NCI-H128 (cell line): ENCODE measurements around the gene SEC61A1.

Experiments used
- DNase-seq: peaks from one replicate; lab custom pipeline; 2025; ENCODE audit not compliant: unreplicated experiment; lab: John Stamatoyannopoulos, UW

Gene SEC61A1

DNA sequence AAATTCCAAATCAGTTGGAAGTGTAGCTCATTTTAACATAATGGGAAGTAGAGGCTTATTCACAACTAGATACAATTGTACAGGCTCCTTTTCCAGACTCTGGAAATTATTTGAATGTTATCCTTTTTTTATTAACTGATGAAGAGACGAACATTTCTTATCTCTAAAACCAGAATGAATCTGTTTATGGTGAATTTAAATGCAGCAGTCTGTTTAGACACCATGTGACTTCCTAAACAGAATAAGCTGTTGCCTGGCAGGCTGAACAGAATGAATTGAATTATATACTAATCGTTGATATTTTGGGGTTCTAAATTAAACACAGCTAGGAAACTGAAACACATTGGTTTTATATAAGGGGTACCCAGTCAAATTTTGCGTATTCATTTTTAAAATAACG, 4.0 kb downstream of the SEC61A1 start:
- no peak for DNase-seq

DNA sequence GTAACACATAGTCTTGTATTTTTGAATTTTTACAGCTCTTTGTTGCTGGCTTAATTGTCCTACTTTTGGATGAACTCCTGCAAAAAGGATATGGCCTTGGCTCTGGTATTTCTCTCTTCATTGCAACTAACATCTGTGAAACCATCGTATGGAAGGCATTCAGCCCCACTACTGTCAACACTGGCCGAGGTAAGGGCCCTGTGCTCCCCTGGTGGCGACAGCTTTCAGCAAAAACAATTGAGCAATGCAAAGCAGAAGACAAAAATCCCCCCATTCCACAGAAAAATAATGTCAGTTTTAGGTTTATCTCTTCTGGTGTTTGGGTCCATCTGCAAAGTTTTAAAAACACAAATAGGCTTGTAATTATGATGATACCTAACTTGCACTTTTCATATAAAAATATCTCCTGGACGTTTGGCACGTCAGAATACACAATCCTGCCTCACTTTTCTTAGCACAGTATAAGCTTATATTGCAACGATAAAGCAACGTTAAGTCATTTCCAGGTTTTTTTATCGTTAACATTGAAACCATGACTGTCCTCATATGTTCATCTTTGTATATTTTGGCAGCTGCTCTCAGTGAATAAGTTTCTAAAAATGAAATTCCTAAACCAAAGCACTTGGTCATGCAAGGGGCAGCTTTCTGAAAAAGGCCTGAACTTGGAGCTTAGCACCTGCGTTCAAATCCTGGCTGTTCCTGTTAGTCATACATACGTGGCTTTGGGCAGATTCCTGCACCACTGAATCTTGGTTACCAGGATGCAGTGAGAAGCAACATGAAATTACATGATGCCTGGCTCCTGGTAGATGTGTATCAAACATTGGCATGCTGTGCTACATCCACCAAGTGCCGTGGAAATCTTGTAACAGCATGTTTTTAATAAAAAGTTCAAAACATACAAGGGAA, 8.5 kb downstream of the SEC61A1 start:
- no peak for DNase-seq

DNA sequence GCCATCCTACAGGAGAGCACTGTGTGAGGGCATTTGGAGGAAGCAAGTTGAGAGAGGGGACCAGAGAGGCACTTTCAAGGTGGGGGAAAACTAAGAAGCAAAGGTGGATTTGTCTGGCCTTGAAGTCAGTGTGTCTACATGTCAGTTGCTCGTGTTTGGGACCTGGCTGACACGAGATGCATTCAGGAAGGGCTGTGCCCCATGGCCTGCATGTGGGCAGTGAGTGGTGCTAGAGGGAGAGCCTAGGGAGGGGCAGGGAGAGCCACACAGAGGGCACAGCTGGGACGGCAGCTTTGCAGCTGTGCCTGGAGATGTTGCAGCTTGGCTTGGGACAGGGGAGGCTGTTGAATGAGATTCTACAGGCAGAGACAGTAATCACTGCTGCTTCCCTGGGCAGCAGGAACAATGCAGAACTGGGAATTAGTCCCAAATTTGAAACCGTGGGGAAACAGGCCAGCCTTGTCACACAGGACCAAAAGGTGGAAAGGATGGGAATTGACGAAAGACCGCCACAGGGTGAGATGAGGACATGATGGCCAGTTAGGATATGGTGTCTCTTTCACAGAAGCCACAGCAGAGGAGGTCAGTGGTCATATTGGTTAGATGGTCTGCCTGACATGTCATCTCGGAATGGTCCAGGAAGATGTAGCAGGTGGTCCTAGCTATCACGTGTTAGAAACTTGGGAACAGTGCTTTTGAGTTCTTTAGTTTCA, 10.0 kb downstream of the SEC61A1 start:
- no peak for DNase-seq

DNA sequence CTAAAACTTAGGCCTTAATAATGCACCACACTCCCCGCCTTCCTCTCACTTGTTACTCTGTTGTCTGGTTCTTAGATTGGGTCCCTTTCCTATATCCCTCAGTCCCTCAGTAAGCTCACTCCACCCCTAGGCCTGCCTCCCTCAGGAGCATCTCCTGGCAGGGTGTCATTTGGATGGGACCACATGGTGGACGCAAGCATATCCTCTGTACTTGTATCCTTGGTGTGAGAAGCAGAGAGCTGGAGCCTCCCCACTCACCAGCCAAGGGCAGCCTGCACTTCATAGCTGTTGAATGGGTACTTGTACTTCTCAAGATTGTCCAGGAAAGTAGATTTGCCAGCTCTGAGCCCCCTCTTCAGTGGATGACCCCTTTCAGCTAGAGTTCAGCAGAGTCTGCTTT, 11.6 kb downstream of the SEC61A1 start:
- no peak for DNase-seq

DNA sequence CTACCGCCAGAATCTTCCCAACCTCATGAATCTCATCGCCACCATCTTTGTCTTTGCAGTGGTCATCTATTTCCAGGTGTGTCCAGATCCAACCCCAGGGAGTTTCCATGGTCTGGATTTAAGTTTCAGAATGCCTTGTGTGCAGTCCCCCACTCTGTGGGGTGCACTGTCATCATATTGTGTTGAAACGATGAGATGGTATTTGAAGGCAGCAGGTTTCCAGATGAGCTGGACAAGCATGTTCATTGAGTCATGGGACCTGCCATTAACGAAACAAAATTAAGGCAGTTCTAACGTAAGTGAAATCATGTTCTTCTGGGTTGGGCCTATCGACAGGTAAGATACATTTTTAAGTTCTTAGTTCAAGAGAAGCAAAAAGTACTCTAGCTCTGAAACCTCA, 12.7 kb downstream of the SEC61A1 start:
- DNase-seq: no peak

DNA sequence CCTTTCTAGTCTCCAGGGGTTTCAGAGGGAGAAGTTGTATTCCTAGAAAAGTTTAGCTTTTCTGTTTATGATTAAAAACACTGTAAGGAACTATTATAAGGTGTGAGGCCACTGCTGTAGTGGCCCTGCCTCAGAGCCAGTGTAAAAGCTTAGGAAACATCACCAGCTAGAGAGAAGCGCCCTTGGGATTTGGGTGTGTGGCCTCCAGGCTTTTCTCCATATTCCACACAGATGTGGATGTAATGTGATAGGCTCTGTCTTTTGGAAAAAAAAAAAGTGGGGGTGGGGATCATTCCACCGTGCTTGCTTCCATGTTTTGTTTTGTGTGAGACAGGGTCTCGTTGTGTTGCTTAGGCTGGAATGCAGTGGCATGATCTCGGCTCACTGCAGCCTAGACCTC, 13.9 kb downstream of the SEC61A1 start:
- no peak for DNase-seq

DNA sequence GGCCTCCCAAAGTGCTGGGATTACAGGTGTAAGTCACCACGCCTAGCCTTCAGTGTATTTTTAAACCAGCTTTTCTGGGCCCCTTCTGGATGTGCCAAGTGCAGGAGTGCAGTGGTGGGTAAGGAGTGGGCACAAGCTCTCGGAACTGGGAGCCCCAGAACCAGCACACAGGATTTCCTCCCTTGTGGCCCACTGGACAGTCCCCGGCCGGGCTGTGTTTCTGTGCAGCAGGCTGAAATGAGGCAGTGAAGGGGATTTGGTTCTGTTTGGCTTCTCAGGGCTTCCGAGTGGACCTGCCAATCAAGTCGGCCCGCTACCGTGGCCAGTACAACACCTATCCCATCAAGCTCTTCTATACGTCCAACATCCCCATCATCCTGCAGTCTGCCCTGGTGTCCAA, 14.4 kb downstream of the SEC61A1 start:
- no peak for DNase-seq

DNA sequence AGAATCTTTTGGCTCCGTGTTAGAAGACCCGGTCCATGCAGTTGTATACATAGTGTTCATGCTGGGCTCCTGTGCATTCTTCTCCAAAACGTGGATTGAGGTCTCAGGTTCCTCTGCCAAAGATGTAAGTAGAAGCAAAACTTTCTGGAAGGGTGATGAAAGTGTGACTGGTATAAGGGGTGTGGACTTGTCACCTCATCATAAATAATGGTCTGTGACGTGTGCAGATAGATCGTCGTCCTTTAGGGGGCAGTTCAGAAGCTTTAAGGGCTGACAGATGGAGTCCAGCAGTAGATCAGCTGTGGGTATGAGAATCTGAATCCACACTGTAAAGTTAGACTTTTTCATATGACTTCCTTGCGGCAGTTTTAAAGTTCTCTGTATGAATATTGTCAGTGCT, 15.3 kb downstream of the SEC61A1 start:
- DNase-seq: no peak

DNA sequence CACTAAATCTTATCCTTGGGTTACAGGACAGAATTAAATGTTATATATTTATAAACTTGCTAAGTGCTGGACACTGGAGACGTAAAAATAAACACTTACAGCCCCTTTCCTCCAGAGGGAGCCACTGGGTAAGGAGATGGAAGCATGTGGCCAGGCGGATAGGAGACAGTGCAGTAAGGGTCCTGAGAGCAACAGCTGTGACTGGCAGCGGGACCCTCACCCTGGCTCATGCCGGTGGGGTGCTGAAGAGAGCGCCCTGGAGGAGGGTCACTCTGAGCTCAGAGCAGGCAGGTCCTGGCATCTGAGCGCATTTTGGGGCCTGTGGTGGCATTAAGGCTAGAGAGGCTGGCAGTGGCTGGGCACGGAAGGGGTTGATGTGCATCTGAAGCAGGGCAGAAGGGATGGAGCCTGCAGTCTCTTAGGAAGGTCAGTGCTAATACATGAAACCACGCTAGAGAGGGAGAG, 16.0 kb downstream of the SEC61A1 start:
- no peak for DNase-seq

DNA sequence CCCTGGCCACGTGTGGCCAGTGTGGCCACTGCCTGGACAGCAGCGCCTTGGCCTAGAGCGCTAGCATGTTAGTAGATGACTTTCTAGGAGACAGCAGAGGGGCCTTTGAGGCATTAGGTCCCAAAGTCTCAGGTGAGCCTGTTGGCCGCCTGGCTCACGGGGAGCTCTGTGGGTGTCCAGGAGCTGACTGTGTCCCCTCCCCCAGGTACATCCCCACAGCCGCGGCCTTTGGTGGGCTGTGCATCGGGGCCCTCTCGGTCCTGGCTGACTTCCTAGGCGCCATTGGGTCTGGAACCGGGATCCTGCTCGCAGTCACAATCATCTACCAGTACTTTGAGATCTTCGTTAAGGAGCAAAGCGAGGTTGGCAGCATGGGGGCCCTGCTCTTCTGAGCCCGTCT, 17.0 kb downstream of the SEC61A1 start:
- no peak for DNase-seq

DNA sequence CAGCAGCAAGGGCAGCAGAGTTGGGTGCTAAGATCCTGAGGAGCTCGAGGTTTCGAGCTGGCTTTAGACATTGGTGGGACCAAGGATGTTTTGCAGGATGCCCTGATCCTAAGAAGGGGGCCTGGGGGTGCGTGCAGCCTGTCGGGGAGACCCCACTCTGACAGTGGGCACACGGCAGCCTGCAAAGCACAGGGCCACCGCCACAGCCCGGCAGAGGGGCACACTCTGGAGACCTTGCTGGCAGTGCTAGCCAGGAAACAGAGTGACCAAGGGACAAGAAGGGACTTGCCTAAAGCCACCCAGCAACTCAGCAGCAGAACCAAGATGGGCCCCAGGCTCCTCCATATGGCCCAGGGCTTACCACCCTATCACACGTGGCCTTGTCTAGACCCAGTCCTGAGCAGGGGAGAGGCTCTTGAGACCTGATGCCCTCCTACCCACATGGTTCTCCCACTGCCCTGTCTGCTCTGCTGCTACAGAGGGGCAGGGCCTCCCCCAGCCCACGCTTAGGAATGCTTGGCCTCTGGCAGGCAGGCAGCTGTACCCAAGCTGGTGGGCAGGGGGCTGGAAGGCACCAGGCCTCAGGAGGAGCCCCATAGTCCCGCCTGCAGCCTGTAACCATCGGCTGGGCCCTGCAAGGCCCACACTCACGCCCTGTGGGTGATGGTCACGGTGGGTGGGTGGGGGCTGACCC, 18.8 kb downstream of the SEC61A1 start:
- no peak for DNase-seq

DNA sequence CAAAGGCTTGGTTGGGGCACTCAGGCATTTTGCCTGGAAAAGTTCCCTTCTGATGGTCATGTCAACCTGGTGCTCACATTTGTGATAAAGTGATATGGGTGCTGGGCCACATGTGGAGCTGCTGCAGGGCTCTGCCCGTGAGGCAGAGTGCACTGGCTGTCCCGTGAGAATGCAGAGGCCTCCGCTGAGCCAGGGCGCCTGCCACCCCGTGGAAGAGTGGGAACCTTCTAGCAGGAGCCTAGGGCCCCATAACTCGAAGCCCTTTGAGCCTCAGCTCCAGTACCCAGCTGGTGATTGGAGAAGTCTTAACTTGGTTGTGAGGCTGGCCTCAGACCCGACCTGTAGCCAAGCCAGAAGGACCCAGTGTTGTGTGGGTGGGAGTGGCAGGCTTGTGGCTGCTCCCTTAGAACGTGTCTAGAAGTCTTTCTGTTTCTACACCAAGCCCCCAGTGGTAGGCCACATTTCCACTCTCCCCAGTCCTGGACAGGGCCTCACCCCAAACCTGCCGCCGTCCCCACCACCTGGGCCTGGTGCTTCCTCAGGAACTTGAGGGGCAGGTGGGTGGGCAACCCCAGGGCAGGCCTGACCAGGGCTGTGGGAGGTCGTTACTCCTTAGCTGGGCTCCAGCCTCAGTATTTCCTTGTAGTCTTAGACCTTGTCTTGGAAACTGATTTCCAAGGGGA, 19.7 kb downstream of the SEC61A1 start:
- DNase-seq: no peak

DNA sequence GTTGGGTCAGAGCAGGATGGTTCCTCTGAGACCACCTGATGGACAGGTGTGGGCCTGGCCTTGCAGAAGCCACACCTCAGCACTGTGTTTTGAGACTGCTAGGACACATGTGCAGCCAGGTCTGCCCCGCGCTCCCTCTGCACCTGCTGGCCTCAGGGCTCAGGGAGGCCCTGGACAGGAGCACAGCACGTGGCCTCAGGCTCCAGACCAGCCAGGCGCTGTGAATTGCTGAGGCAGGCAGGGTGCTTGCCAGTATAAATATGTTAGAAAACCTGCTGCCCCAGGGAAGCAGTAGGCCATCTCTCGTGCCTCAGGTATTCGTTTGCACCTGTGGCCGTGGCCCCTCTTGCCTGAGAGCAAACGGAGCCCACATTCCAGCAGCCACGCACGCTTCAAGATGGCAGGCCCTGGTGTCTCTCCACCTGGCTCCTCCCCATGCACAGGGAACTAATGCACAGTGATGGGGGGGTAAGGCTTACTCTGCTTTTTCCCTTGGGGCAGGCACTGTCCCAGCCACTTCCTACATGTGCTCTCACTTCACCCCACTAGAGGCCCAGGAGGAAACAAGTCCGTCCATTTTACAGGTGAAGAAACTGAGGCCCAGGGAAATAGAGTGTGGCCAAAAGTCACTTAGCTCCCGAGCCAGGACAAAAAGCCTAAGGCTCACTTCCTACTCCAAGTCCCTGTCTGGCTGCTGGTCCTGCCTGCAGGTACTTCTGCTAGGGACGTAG, 20.4 kb downstream of the SEC61A1 start:
- DNase-seq: no peak

DNA sequence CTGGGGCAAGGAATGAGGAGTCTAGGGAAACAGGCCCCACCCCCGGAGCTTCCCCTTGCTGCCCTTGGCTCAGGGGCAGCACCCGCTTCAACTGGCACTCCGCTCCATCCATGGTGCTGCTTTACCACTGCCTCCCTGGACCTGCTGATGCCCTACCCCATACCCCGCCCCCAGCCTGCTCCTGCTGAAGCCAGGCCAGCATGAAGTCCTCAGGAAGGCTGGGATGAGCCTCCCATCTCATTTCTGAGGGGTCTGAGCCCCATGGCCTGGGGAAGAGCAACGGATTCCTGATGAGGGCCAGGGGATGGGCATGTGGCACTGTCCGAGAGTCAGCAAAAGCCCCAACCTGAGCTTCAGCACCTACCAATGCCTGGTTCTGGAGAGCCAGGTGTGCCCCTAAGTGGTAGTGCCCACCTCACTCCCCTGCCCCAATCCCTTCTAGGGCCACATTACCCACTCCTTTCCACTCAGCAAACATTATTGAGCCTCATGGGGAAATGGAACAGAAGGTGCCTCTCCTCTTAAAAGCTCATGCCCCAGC, 21.0 kb downstream of the SEC61A1 start:
- DNase-seq: no peak

DNA sequence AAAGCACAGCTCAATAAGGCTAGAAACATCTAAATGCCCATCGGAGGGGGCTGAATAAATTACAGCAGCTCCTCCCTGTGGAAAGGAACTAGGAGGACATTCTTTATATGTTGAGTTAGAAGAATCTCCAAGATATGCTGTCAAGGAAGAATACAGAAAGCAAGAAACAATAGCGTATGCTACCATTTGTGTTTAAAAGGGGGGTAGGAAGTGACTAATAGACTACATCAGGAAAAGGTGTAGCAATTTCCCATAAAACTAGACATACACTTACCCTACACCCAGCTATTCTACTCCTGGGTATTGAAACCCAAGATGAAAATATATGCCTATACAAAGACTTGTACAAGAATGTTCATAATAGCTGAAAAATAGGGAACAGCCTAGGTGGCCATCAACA, 21.6 kb downstream of the SEC61A1 start:
- DNase-seq: no peak

DNA sequence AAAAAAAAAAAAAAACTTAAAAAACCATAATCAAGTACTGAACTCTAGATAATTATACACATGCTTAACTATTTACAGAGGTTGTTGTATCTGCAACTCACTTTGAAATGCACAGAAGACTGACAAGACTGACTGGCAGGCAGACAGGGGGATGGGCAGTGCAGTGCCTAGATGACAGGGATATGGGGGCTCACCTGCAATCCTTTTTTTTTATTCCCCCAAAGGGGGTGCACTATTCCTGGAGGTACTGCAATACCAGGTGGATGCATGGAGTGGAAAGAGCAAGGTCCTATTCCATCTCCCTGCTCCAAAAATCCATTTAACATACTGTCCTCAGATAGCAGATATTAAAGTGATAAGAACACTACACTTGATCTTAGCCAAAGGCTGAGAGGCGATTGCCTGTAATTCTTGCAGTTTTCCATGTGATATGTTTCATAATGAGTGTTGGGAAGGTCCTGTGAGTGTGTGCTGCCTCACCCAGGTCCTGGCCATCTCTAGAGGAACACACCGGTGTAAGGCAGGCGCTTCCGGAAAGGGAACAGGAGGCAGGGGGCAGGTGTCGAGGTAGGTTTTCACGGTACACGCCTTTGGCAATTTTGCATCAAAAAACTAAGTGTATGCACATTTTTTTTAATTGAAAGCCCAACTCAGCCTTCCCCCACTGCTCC, 22.7 kb downstream of the SEC61A1 start:
- no peak for DNase-seq

DNA sequence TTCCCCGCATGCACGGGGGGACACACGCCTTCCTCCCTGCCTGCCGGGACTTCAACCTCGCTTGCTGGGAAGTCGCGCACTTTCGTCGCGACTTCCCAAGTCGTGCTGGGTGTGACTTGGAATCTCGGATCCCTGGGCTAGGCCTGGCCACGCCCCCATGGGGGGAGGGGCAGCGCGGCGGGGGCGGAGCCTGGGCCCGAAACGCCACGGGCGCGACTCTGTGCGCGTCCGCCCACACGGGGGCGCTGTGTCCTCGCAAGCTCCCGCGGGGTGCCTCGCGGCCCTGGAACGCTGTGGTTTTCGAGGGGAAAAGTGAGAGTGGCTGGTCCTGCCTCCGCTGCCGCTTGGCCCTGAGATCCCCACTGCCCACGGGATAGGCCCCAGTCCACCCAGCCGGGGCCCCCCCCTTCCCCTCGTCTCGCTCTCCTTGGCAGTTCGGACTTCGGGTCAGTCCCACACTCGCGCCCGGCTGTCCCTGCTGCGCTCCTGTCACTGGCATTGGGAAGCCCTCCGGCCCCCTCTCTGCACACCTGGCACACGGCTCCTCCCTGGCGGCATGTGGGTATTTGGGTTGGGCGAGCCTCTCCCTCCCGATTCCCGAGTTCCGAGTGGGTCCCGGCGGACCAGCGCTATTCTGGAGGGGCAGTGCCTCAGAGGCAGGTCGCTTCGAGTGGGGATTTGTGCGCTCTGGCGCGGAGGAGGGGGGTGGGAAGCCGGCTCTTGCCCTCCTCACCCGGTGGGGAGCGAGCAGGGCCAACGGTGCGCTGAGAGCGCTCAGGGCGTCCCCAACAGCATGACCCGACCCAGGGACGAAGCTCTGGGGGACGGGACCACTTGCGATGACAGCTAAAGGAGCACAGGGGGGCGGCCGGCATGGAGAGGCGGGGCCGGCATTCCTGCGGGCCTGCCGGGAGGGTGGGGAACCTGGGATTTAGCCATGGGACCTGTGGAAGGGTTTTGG, 23.6 kb downstream of the SEC61A1 start:
- no peak for DNase-seq

DNA sequence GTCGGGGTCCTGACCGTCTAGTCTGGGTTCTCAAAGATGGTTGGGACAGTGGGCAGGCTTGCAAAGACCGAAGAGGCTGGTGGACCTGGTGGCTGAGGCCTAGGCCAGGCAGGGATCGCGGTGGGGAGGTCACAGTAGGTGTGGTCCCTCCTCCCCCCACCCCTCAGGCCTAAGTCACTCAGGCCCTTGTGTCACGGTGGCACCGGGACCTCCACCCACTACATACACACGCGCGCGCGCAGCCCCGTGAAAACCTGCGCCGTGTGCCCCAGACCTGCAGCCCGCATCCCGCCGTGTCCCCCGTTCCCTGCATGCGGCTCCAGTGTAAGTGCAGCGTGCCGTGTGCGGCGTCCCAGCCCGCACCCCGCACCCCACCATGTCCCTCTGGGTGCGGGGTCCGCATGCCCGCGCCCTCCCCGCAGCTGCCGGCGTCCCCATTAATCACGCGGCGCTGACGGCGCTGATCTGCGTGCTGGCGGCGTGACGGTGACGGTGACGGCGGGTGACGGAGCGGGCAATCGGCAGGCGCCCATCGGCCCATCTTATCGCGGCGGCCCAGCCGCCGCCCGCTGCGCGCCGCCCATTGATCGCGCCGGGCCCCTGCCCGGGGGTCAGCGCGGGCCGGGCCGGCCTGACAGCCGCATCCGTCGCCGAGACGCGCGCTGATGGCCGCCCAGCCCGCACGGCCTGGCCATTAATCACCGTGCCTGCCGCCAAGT, 24.4 kb downstream of the SEC61A1 start:
- no peak for DNase-seq
